ENCODE data around the gene EFHC2. TPM values are rescaled to one million over a fixed set of nuclear protein-coding genes. Genes with fewer than 3 reads are reported as not detected.

The EFHC2 gene
- polyA plus RNA-seq, 1 donor from 2014 or later, result 0.22 TPM

GRCh38 chrX:44167116-44167515 lies 176.4 kb downstream of the EFHC2 start:
- H3K9me3 ChIP-seq (ENCODE audit: low read length), result no peaks in the 10 kb centered on the region
- no peaks in the 10 kb centered on the region for H3K27me3 ChIP-seq (ENCODE audit: insufficient read depth, low read depth, low read length)
- TF ChIP-seq SMC3 (conservative IDR thresholded peaks at IDR 0.05; ENCODE audit: poor library complexity), result no peak
- TF ChIP-seq TAF1 (IDR thresholded peaks at IDR 0.05; ENCODE audit: low read depth), result no peak
- no peak for TF ChIP-seq POLR2AphosphoS5 (IDR thresholded peaks at IDR 0.05)
- no peak for TF ChIP-seq MXI1 (conservative IDR thresholded peaks at IDR 0.05; ENCODE audit: poor library complexity, severe bottlenecking)
- TF ChIP-seq EP300 (conservative IDR thresholded peaks at IDR 0.05; ENCODE audit: poor library complexity, severe bottlenecking), result no peak
- TF ChIP-seq, protein P1, sequence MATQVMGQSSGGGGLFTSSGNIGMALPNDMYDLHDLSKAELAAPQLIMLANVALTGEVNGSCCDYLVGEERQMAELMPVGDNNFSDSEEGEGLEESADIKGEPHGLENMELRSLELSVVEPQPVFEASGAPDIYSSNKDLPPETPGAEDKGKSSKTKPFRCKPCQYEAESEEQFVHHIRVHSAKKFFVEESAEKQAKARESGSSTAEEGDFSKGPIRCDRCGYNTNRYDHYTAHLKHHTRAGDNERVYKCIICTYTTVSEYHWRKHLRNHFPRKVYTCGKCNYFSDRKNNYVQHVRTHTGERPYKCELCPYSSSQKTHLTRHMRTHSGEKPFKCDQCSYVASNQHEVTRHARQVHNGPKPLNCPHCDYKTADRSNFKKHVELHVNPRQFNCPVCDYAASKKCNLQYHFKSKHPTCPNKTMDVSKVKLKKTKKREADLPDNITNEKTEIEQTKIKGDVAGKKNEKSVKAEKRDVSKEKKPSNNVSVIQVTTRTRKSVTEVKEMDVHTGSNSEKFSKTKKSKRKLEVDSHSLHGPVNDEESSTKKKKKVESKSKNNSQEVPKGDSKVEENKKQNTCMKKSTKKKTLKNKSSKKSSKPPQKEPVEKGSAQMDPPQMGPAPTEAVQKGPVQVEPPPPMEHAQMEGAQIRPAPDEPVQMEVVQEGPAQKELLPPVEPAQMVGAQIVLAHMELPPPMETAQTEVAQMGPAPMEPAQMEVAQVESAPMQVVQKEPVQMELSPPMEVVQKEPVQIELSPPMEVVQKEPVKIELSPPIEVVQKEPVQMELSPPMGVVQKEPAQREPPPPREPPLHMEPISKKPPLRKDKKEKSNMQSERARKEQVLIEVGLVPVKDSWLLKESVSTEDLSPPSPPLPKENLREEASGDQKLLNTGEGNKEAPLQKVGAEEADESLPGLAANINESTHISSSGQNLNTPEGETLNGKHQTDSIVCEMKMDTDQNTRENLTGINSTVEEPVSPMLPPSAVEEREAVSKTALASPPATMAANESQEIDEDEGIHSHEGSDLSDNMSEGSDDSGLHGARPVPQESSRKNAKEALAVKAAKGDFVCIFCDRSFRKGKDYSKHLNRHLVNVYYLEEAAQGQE (IDR thresholded peaks at IDR 0.05; ENCODE audit: borderline replicate concordance), result no peak
- TF ChIP-seq EZH2 (IDR thresholded peaks at IDR 0.05; ENCODE audit: borderline replicate concordance, insufficient read depth, low read length, poor library complexity, severe bottlenecking), result no peak
- TF ChIP-seq, protein P2, sequence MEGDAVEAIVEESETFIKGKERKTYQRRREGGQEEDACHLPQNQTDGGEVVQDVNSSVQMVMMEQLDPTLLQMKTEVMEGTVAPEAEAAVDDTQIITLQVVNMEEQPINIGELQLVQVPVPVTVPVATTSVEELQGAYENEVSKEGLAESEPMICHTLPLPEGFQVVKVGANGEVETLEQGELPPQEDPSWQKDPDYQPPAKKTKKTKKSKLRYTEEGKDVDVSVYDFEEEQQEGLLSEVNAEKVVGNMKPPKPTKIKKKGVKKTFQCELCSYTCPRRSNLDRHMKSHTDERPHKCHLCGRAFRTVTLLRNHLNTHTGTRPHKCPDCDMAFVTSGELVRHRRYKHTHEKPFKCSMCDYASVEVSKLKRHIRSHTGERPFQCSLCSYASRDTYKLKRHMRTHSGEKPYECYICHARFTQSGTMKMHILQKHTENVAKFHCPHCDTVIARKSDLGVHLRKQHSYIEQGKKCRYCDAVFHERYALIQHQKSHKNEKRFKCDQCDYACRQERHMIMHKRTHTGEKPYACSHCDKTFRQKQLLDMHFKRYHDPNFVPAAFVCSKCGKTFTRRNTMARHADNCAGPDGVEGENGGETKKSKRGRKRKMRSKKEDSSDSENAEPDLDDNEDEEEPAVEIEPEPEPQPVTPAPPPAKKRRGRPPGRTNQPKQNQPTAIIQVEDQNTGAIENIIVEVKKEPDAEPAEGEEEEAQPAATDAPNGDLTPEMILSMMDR (IDR thresholded peaks at IDR 0.05; ENCODE audit: poor library complexity, severe bottlenecking), result no peak
- no peak for TF ChIP-seq RAD21 (conservative IDR thresholded peaks at IDR 0.05)
- no peak overlapping the region for H3K4me2 ChIP-seq (ENCODE audit: low read length)
- no peaks in the 10 kb centered on the region for H3F3A ChIP-seq (ENCODE audit: insufficient read depth, low read length, poor library complexity, severe bottlenecking)
- no peak overlapping the region for H3K27ac ChIP-seq (ENCODE audit: low read length)
- H3K4me3 ChIP-seq (ENCODE audit: low read length), result no peak overlapping the region
- H2AFZ ChIP-seq (ENCODE audit: low read depth, low read length), result no peak overlapping the region
- H3K36me3 ChIP-seq (ENCODE audit: insufficient read depth, low read length), result no peaks in the 10 kb centered on the region
- H4K20me1 ChIP-seq (ENCODE audit: insufficient read depth), result no peaks in the 10 kb centered on the region
- no peaks in the 10 kb centered on the region for H3K9me2 ChIP-seq (ENCODE audit: insufficient read depth, low read length)
- H3K79me2 ChIP-seq (replicated peaks; ENCODE audit: insufficient read depth, low read length), result no peaks in the 10 kb centered on the region
- H3K9ac ChIP-seq (ENCODE audit: low read length), result no peak overlapping the region

DNA sequence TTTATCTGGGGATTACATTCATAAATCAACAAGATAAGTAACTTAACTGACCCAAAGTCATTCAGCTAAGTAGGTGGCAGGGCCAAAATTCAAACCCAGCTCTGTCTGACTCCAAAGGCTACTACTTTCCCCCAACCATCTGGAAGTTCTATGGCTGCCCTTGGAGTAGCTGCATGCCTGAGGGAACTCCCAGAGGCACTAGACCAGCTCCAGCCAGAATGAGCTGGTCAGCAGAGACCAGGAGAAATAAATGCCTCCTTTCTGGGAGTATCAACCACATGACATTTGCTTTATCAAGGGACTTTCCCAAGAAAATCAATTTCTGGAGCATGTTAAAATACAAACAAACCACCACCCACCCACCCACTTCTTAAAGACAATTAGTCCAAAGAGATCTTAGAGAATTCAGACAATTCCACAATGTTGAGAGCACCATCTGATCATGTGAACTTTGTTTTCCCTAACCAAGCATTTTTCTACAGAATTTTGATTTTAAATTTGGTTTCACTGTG lies 180.5 kb downstream of the EFHC2 start:
- Histone ChIP-seq H3K9ac (ENCODE audit: low read length) (no peak overlapping the region), H4K20me1 (ENCODE audit: insufficient read depth) (no peaks in the 10 kb centered on the region), H2AFZ (ENCODE audit: low read depth, low read length) (no peak overlapping the region), H3K4me3 (ENCODE audit: low read length) (no peak overlapping the region), H3K36me3 (ENCODE audit: insufficient read depth, low read length) (no peaks in the 10 kb centered on the region), H3K4me2 (ENCODE audit: low read length) (no peak overlapping the region), H3K9me3 (ENCODE audit: low read length) (no peaks in the 10 kb centered on the region), H3F3A (ENCODE audit: insufficient read depth, low read length, poor library complexity, severe bottlenecking) (no peaks in the 10 kb centered on the region), H3K79me2 (replicated peaks; ENCODE audit: insufficient read depth, low read length) (no peaks in the 10 kb centered on the region), H3K27ac (ENCODE audit: low read length) (no peak overlapping the region), H3K27me3 (ENCODE audit: insufficient read depth, low read depth, low read length) (no peaks in the 10 kb centered on the region), H3K9me2 (ENCODE audit: insufficient read depth, low read length) (no peaks in the 10 kb centered on the region)
- TF ChIP-seq EP300 (conservative IDR thresholded peaks at IDR 0.05; ENCODE audit: poor library complexity, severe bottlenecking), result no peak
- TF ChIP-seq SMC3 (conservative IDR thresholded peaks at IDR 0.05; ENCODE audit: poor library complexity), result no peak
- TF ChIP-seq EZH2 (IDR thresholded peaks at IDR 0.05; ENCODE audit: borderline replicate concordance, insufficient read depth, low read length, poor library complexity, severe bottlenecking), result no peak
- no peak for TF ChIP-seq TAF1 (IDR thresholded peaks at IDR 0.05; ENCODE audit: low read depth)
- no peak for TF ChIP-seq POLR2AphosphoS5 (IDR thresholded peaks at IDR 0.05)
- no peak for TF ChIP-seq RAD21 (conservative IDR thresholded peaks at IDR 0.05)
- TF ChIP-seq, protein P1 (IDR thresholded peaks at IDR 0.05; ENCODE audit: borderline replicate concordance), result no peak
- TF ChIP-seq, protein P2 (IDR thresholded peaks at IDR 0.05; ENCODE audit: poor library complexity, severe bottlenecking), result no peak
- TF ChIP-seq MXI1 (conservative IDR thresholded peaks at IDR 0.05; ENCODE audit: poor library complexity, severe bottlenecking), result no peak
